Regular cardiac myocyte (primary cell): Measurements from ENCODE around the gene GSG1L2. TPM values are rescaled to one million over a fixed set of nuclear protein-coding genes. Genes with fewer than 3 reads are reported as not detected.

ENCODE experiments used
- total RNA-seq: library from RNA; depleted of rRNA; stranded (reverse); fragments of >200 nt; gene quantifications from 2 replicates; pipeline ENCODE4 v1.2.3, GENCODE V29; 2014

Gene GSG1L2
- total RNA-seq: not detected in 2 replicates

DNA sequence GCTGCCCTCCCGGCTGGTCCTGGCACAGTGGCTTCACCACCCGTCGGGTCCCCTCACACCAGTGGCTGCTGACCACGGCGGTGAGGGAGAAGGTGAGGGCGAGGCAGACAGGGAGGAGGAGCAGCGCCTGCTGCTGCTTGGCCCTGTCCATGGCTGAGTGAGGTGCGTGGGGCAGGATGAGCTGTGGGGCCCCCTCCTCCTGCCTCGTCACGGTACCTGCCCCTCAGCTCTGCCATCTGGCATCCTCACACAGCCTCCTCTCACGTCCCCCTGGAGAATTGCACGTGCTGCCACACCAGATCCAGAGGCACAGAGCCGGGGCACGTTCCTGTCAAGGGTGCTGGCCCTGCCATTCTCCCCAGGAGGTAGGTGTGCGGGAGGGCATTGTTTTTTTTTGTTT is at the start of gene GSG1L2:
Gene GSG1L2, minus strand, starts transcription at position 159 of the 400 bp plus-strand sequence. Its CDS starts 8 bp downstream, at position 151.

DNA sequence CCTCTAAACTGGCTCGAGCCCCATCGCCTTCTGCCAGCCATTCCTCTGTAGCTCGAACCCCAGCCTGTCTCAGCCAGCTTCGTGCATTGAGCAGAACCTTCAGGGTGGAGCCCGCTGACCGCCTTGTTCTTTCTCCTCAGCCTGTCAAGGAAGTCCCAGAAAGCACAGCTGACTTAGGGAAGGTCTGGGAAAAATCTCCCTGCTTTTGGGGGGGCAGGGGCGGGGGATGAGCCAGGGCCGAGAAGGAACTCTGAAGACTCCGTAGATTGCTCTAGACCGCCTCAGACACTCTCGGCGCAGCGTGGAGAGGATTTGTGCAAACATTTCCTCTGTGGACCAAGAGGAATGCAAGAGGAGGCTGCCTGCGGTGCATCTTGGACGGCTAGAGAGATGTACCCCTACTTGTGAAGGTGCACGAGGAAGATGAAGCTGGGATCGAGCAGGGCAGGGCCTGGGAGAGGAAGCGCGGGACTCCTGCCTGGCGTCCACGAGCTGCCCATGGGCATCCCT is 3.8 kb upstream of the GSG1L2 start, which contains the start of gene GLP2R:
Gene GLP2R, plus strand, starts transcription at position 284 of the 510 bp plus-strand sequence. Its CDS starts 140 bp downstream, at position 424.

DNA sequence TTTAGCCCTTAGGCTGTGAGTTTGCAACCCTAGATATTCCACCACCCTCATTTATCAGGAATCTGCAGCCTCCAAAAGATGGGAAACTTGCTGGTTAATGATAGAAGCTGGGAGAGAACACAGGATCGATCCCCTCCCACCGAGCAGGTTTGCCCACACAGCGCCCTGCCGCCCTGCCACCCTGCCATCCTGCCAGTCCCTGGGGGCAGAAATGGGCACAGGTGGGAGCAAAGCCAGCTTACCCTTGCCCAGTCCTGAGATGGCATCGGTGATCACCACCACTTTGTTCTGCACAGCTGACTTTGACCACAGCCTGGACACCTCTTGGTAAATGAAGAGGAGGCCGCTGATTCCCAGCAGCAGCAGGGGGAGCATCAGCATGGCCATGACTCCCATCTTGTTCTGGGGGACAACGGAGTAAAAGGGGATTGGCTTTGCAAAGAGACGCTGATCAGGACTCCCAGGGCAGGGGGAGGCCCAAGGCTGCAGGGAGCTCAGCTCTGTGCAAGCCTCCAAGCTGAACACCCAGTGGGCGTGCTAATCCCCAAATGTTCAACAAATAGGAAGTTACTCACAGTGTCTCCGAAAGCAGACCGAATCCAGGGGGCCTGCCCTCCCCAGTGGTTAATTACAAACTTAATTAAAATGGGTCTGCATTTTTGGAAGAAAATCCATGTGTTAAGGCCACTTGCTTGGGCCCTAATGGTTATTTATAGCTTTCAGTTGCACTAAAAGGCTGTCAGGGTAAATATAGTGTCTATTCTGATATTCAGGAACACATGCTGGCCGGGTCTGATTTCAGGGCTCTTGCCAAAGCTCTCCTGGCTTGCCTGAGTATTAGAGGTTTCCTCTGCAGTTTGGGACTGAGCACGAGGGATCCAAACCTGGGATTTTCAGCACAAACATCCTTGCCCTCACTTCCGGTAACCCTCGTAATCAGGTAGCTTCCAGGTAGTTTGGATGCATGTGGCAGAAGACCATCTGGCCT is 30.7 kb downstream of the GSG1L2 start, which contains the start of gene DHRS7C:
Gene DHRS7C, minus strand, starts transcription at position 704 of the 988 bp plus-strand sequence. Its CDS starts 308 bp downstream, at position 396.

Other genes with a start within 250 kb of the GSG1L2 start
- 78.4 and 99.8 TPM in 2 replicates for gene STX8, start 246.3 kb downstream of the GSG1L2 start, total RNA-seq
- gene CFAP52, start 245.4 kb downstream of the GSG1L2 start, total RNA-seq: 0.38 and 1.4 TPM in 2 replicates
- gene USP43, start 176.6 kb downstream of the GSG1L2 start, total RNA-seq: 0.19 TPM in 1 of 2 replicates, not detected in the other
- not detected in 2 replicates for gene DHRS7C, start 30.5 kb downstream of the GSG1L2 start, total RNA-seq
- not detected in 2 replicates for gene GLP2R, start 3.8 kb upstream of the GSG1L2 start, total RNA-seq
- gene RCVRN, start 83.2 kb upstream of the GSG1L2 start, total RNA-seq: not detected in 2 replicates